ENCODE data around the gene TMEM50A.
A peak's percentile ranks its signal among the peaks of the same experiment; 100 is the strongest.
"Not testable (repeated sequence)": the region's sequence is repeated elsewhere in the genome, so short reads cannot be mapped to it uniquely, and the experiment has no call there.

Gene TMEM50A

GRCh38 chr1:25336922-25337354 lies 1.2 kb upstream of the TMEM50A start:
- Histone ChIP-seq H3K4me3 (ENCODE audit: low read depth in 1 of 2, low read length in 2 of 2) (peak overlapping the region; percentile 23 to 63; a peak in 3 of 4 replicates), H4K20me1 (ENCODE audit: insufficient read depth, low read length) (peaks cover 14% of the 10 kb centered on the region; the same call in 1 of the 2 replicates), H3K4me2 (ENCODE audit: insufficient read depth, low read length) (peak overlapping the region; percentile 68), H3K9ac (ENCODE audit: low read depth, low read length) (peak overlapping the region; percentile 52), H2AFZ (ENCODE audit: low read depth, low read length) (peak overlapping the region; percentile 51), H3K27ac (ENCODE audit: low read length) (peak overlapping the region; percentile 46), H3K4me1 (ENCODE audit: insufficient read depth, low read length) (peaks cover 26% of the 10 kb centered on the region), H3K79me2 (ENCODE audit: insufficient read depth, low read length) (peaks cover 43% of the 10 kb centered on the region)
- peak; percentile 19 for TF ChIP-seq CTCF (IDR thresholded peaks at IDR 0.05; ENCODE audit: borderline replicate concordance, extremely low read depth, low read length, poor library complexity, severe bottlenecking)
- not testable (repeated sequence) for H3K27me3 ChIP-seq (ENCODE audit: insufficient read depth, low read length, poor library complexity); H3K9me3 ChIP-seq (ENCODE audit: insufficient read depth, low read length, severe bottlenecking); H3K36me3 ChIP-seq (ENCODE audit: insufficient read depth, low read length)
- ATAC-seq (ENCODE audit: insufficient read depth, low read depth) (peak; percentile 39), DNase-seq (peak; percentile 42)

- H3K4me1 ChIP-seq (ENCODE audit: insufficient read depth, low read length) = peaks cover 26% of the 10 kb centered on the region
- H3K36me3 ChIP-seq (ENCODE audit: insufficient read depth, low read length); H3K9me3 ChIP-seq (ENCODE audit: insufficient read depth, low read length, severe bottlenecking); H3K27me3 ChIP-seq (ENCODE audit: insufficient read depth, low read length, poor library complexity): not testable (repeated sequence)
- peak; percentile 62 for ATAC-seq (ENCODE audit: insufficient read depth, low read depth)
- peak overlapping the region; percentile 90 for H3K9ac ChIP-seq (ENCODE audit: low read depth, low read length)
- H3K27ac ChIP-seq (ENCODE audit: low read length) = peak overlapping the region; percentile 77
- H3K4me3 ChIP-seq (ENCODE audit: low read depth in 1 of 2, low read length in 2 of 2) = peak overlapping the region; percentile 91 to 92; a peak in 3 of 4 replicates
- peak overlapping the region; percentile 79 for H3K4me2 ChIP-seq (ENCODE audit: insufficient read depth, low read length)
- peak overlapping the region; percentile 76 for H2AFZ ChIP-seq (ENCODE audit: low read depth, low read length)
- peak; percentile 27 for DNase-seq
- peaks cover 16% of the 10 kb centered on the region; the same call in 1 of the 2 replicates for H4K20me1 ChIP-seq (ENCODE audit: insufficient read depth, low read length)
- peaks cover 50% of the 10 kb centered on the region for H3K79me2 ChIP-seq (ENCODE audit: insufficient read depth, low read length)
Measured at GRCh38 chr1:25337483-25338187, 499 bp upstream of the TMEM50A start.

GRCh38 chr1:25338986-25339385 lies 852 bp downstream of the TMEM50A start:
- Histone ChIP-seq H3K4me3 (ENCODE audit: low read depth in 1 of 2, low read length in 2 of 2) (peak overlapping the region; percentile 91 to 92), H3K79me2 (ENCODE audit: insufficient read depth, low read length) (peaks cover 64% of the 10 kb centered on the region), H3K27me3 (ENCODE audit: insufficient read depth, low read length, poor library complexity) (no peaks in the 10 kb centered on the region), H3K27ac (ENCODE audit: low read length) (peak overlapping the region; percentile 80), H3K4me2 (ENCODE audit: insufficient read depth, low read length) (peak overlapping the region; percentile 79), H3K4me1 (ENCODE audit: insufficient read depth, low read length) (peaks cover 26% of the 10 kb centered on the region), H3K36me3 (ENCODE audit: insufficient read depth, low read length) (peaks cover 22% of the 10 kb centered on the region), H2AFZ (ENCODE audit: low read depth, low read length) (peak overlapping the region; percentile 96; the same call in 1 of the 2 replicates), H3K9ac (ENCODE audit: low read depth, low read length) (peak overlapping the region; percentile 90), H3K9me3 (ENCODE audit: insufficient read depth, low read length, severe bottlenecking) (no peaks in the 10 kb centered on the region), H4K20me1 (ENCODE audit: insufficient read depth, low read length) (peaks cover 26% of the 10 kb centered on the region)
- no peak for TF ChIP-seq CTCF (IDR thresholded peaks at IDR 0.05; ENCODE audit: borderline replicate concordance, extremely low read depth, low read length, poor library complexity, severe bottlenecking)
- no peak for TF ChIP-seq EZH2 (IDR thresholded peaks at IDR 0.05; ENCODE audit: borderline replicate concordance, low read depth, low read length, severe bottlenecking)
- DNase-seq = no peak
- no peak for ATAC-seq (ENCODE audit: insufficient read depth, low read depth)

- no peak overlapping the region for H3K4me3 ChIP-seq (ENCODE audit: low read depth in 1 of 2, low read length in 2 of 2)
- peak overlapping the region; percentile 79; the same call in 1 of the 2 replicates for H3K4me2 ChIP-seq (ENCODE audit: insufficient read depth, low read length)
- TF ChIP-seq EZH2 (IDR thresholded peaks at IDR 0.05; ENCODE audit: borderline replicate concordance, low read depth, low read length, severe bottlenecking) = no peak
- TF ChIP-seq CTCF (IDR thresholded peaks at IDR 0.05; ENCODE audit: borderline replicate concordance, extremely low read depth, low read length, poor library complexity, severe bottlenecking) = no peak
- DNase-seq (no peak), ATAC-seq (ENCODE audit: insufficient read depth, low read depth) (no peak)
- peaks cover 33% of the 10 kb centered on the region for H3K36me3 ChIP-seq (ENCODE audit: insufficient read depth, low read length)
- H2AFZ ChIP-seq (ENCODE audit: low read depth, low read length) = no peak overlapping the region
- H3K79me2 ChIP-seq (ENCODE audit: insufficient read depth, low read length) = peaks cover 81% of the 10 kb centered on the region
- peaks cover 26% of the 10 kb centered on the region for H3K4me1 ChIP-seq (ENCODE audit: insufficient read depth, low read length)
- H3K9ac ChIP-seq (ENCODE audit: low read depth, low read length) = no peak overlapping the region
- H3K9me3 ChIP-seq (ENCODE audit: insufficient read depth, low read length, severe bottlenecking) = no peaks in the 10 kb centered on the region
- no peak overlapping the region for H3K27ac ChIP-seq (ENCODE audit: low read length)
- H4K20me1 ChIP-seq (ENCODE audit: insufficient read depth, low read length) = peaks cover 27% of the 10 kb centered on the region
- H3K27me3 ChIP-seq (ENCODE audit: insufficient read depth, low read length, poor library complexity) = no peaks in the 10 kb centered on the region
Measured at GRCh38 chr1:25341746-25342145, 3.6 kb downstream of the TMEM50A start.
